Epithelial cell of prostate (primary cell): Measurements from ENCODE around the gene ISY1.
"Not testable (repeated sequence)": the region's sequence is repeated elsewhere in the genome, so short reads cannot be mapped to it uniquely, and the experiment has no call there.

Experiments used
- DNase-seq: peaks from one replicate; pipeline ENCODE4 v3.0.0-alpha.2; 2011; ENCODE audit warnings: low read depth, low spot score
- H3K27ac ChIP-seq: fragments of 450-650 bp; 2 replicates; pipeline ENCODE4 v1.5.1; 2017; ENCODE audit warnings: mild to moderate bottlenecking

ISY1 gene

DNA sequence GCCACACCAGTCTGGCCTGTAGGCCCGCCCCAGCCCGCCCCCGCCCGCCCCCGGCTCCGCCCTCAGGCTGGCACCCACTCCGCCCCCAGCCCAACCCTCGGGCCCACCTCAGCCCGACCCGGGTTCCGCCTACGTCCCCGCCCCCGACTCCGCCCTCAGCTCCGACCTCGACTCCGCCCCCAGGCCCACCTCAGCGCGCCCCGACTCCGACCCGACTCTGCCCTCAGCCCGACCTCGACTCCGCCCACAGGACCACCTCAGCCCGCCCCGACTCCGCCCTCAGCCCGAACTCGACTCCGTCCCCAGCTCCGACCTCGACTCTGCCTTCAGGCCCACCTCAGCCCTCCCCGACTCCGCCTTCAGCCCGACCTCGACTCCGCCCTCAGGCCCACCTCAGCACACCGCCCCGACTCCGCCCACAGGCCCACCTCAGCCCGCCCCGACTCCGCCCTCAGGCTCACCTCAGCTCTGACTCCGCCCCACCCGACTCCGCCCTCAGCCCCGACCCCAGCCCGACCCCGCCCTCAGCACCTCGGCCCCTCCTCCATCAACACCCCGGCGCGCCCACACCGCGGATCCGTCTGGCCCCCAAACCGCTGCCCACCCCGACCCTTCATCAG is 39.0 kb downstream of the ISY1 start, which contains the start of gene RAB43:
RAB43 (minus strand) TSS at position 13 of the 620 bp plus-strand sequence. CDS start 315 bp downstream, outside the sequence.
- DNase-seq, result peak; percentile 10
- peak within 1 kb of the TSS; percentile 89 for H3K27ac ChIP-seq

DNA sequence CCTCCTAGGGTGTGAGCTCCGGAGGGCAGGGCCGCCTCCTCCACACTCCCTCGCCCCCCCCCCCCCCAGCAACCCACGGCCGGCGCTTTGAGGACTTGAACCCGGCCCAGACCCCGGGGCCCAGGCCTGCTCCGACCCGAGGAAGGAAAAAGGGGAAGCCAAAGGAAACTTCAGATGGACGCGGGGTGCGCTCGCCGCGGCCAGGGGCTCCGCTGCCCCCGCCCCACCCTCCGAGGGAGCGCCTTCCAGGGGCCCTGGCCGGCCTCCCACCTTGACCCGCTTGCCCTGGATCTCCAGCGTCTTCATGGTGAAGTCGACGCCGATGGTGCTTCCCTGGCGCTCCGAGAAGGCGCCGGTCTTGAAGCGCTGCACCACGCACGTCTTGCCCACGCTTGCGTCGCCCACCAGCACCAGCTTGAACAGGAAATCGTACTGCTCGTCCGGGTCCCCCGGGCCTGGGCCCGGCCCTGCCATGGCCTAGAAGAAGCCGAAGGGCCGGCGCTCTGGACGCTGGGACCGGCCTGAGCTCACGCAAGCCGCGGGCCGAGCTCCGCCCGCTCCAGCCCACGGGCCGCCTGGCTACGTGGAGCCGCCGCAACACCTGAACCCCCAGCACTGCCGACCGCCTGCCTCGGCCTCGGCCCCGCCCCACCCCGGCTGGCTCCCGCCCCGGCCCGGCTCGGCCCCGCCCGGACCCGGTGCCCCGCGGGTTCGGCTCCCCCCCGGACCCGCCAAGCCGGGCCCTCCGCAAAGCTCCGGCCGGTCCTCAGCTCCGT is 39.7 kb downstream of the ISY1 start:
- H3K27ac ChIP-seq, result peak overlapping the region; percentile 89
- DNase-seq, result no peak

DNA sequence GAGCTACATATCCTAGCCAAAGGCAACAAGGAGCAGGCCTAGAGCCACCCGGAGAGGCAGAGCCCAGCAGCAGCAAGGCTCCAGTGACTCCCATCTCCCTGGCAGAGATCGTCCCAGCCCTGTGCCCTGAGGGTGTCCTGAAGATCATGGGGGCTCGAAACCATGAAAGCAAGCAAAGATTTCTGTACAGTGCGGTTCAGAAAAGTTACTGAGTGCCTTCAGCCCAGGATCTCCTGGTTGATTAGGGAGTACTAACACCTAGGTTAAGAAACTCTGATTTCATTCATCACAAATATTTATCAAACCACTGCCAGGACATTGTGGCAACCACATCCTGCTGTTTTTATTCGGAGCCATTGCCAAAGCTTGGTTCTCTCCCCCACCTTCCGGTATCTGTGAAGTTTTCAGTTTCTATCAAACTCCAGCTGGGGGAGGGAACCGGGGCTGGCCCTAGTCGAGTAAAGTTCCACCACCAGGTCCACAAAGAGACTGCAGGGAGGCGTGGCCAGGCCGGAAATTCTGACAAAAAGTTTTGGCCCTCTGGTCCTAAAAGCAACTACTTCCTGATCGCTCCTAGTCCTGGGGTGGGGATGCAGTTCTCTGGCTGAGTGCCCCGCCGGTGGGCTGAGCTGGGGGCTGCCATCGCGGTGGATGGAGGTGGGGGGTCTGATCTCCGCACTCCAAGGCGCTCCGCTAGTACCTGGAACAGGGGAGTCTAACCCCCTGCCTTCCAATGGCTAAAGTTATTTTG is 40.4 kb downstream of the ISY1 start:
- peak; percentile 78 for DNase-seq
- peak overlapping the region; percentile 89 for H3K27ac ChIP-seq

DNA sequence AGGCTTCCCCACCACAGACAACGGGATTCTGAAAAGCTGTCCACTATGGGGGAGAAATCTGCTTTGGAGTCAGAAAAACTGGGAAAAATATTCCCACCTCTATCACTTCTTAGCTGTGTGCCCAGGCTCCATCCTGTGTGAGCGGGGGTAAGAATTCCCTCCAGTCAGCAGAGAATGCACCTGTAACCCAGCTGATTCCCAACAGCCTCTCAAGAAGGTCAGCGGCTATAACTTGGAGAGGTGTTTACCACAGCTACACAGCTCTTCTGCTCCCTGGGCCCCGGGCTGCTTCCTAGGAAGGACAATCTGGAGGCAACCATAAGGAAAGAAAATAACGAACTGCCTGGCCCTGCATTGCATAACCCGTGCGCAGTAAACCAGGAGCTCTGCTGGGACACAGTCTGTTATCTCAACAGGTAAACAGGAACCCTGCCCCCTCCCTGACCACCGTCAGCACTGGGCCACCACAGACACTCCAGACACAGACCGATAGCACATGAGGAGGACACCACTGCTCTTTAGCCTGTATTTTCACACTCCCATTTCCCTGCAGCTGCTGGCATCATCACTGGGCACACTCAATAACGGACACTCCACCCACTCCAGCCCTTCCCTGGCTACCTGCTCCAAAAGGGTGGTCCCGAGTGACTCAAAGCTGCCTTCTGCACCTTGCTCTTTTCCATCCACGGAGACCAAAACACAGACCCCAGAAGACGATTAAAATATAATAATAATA is 41.3 kb downstream of the ISY1 start:
- H3K27ac ChIP-seq, result peak overlapping the region; percentile 89
- no peak for DNase-seq

DNA sequence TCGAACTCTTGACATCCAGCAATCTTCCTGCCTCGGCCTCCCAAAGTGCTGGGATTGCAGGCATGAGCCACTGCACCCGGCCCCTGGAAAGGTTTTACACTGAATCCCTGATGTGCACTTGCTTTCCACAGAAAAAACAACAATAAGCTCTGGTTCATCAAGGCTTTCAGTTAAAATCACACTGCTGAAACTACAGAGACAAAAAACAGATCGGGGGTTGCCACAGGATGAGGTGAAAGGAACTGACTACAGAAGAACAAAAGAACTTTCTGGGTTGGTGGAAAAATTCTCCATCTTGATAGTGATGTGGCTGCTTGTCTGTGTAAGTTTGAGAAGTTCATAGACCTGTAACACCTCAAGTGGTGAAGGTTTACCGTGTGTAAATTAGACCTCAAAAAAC is 42.1 kb downstream of the ISY1 start:
- H3K27ac ChIP-seq, result no peak overlapping the region
- DNase-seq, result no peak

DNA sequence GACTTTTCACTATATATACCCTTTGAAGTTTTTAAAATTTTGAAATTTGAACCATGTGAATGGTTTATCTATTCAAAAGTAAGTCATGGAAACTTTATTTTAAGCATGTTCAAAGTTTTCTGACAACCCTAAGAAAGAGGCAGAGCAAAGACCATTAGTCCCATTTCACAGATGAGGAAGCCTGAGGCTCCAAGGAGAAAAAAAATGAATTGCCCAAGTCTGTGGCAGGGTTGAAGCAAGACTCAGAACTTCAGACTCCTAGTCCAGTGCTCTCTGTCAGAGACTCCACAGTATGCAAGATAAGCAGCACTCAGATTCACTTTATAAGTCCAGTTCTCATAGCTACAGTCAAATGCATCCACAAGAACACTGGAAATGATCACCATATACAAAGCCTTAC is 43.7 kb downstream of the ISY1 start:
- DNase-seq, result no peak
- no peak overlapping the region for H3K27ac ChIP-seq

DNA sequence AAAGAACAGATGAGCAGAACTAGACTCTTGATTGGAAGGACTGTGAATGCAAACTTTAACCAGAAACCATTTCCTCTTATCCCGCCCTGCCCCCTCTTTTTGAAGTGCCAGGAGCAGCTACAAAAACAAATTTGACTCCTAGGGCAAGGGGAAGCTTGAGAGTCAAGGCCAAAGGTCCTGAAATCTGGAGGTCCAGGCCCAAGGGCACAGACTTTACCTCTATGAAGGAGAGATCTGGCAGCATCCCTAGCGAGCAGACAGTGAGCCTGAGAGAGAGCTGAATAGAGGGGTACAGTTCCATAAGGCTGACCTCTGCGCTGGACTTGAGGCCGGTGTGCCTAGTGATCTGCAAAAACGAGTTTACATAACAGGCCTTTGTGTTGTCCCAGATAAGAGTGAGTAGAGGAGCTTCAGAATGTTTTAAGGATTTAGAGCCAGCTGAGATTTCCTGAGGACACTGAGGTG is 44.3 kb downstream of the ISY1 start:
- DNase-seq, result no peak
- peak overlapping the region; percentile 36 for H3K27ac ChIP-seq

DNA sequence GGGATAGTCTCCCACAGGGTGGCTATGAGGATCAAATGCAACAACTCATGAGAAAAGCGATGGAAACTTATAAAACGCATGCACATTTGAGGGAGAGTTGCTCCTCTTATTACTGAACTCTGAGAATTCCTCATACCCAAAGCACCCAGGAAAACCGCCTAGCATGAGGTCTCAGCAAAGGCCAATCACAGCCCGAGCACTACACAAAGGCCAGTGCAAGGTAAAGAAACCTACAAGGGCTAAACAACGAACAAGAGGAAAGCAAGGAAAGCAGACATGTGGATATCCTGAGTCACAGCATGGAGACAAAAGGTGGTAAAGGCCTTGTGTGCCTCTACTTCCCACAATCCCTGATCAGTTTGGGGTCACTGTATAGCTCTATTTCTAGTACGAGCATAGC is 46.4 kb downstream of the ISY1 start:
- no peak overlapping the region for H3K27ac ChIP-seq
- no peak for DNase-seq

DNA sequence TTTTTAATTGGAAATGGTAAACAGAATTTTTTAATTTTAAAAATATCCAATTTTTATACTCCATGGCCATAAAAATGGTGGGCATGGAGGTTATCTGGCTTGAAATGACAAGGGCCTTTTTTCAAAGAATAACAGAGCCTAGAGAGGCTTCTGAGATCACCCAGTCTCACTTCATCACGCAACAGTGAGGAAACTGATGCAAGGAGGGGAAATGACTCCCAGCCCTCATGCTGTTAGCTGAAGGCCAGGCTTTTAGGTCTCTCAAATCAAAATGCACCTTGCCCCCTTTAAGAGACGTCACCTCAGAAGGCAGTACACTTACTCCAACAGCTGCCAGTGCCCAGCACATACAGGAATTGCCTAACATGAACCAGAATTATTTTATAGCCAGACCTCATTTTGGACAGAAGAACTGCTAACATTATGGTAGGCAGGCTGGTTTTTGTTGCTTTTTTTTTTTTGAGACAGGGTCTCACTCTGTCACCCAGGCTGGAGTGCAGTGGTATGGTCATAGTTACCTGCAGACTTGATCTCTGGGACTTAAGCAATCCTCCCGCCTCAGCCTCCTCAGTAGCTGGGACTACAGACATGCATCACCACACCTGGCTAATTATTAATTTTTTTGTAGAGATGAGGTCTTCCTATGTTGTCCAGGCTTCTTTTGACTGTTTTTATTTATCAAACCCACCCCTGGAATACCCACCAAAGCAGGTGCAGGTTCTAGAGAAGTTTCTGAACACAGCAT is 48.4 kb downstream of the ISY1 start:
- peak overlapping the region; percentile 50 for H3K27ac ChIP-seq
- no peak for DNase-seq

DNA sequence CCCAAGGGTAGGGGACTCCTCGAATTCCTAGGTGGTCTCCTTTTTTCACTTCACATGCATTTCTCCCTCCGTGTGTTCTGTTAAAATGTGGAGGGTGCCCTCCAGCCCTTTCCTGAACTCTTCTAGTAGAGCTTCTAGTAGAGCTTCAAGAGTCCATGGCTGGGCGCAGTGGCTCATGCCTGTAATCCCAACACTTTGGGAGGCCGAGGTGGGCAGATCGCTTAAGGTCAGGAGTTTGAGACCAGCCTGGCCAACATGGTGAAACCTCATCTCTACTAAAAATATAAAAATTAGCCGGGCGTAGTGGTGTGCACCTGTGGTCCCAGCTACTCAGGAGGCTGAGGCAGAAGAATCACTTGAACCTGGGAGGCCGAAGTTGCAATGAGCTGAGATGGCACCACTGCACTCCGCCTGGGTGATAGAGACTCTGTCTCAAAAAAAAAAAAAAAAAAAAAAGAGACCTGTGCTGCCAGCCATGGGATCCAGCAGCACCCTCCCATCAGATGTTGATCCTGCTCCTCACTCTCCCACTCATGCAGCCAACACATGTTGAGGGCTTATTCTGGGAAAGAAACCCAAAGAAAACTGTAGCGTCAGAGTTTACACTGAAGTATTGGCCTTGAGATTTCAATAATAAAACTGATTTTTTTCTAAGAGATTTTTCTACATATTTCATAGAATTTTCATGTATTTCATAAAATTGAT is 49.6 kb downstream of the ISY1 start:
- H3K27ac ChIP-seq, DNase-seq: not testable (repeated sequence)

DNA sequence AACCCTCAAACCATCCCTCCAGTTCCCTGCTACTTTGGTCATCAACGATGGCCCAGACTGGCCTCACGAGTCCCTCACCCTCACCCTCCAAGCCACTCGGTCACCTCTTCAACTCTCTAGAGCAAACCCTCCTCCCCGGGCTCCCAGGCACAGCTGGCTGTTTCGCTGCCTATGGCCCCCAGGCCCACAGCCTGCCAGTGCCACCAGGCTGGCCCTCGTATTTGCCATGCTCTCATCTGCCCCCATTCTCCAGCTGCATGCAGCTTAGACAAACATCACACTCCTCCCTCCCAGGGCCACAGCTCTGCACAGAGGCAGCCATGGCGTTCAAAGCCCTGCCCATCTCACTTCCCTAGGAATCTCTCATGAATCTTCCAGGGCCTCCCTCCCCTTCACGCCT is 53.1 kb downstream of the ISY1 start:
- H3K27ac ChIP-seq, result no peak overlapping the region
- DNase-seq, result no peak

DNA sequence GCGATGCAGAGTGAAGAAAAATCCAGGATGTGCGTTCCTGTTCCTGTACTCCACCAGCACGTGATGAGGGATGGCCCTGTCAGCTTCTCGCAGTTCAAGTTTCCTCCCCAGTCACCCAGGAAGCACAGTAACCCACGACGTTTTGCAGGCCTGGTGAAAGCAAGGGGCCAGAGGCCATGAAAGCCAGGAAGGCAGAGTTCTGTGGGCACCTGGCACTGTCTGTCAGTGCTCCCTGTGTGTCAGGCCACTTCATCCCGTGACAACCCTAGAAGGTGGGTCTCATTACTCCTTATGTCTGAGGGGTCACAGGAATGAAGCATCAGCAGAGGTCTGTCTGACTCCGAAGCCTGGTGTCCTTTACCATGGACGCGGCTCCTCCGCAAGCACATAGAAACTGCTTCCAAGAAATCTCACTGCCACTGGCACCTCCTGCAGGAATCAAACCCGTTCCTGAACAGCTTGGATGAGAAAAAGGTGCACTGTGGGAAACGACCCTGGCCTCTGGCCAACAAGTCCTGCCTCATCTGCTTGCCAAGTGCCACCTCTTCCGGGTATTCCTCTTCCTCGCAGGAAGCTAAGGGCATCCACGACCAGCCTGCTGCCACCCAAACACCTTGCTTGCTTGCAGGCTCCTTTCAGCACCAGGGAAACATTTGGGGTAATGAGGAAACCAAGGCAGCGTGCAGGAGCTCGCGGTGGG is 53.8 kb downstream of the ISY1 start:
- no peak for DNase-seq
- H3K27ac ChIP-seq, result no peak overlapping the region

DNA sequence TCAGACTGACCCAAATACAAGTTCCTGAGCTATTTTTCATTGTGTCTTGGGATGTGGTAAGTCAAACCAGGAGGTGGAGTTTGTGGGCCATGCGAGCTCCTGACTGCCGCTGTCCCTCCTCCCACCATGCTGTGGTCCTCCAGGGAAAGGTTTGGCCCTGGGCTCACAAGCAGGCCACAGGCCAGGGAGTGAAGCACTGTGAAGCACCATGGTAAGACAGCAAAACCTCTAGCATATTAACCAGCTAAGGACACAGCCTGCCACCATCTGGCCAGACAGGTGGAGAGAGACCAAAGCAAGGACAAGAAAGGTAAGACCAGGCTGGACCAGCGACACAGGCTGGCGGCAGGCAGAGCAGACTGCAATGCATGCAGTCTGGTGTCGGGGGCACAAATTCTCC is 54.5 kb downstream of the ISY1 start:
- H3K27ac ChIP-seq, result no peak overlapping the region
- no peak for DNase-seq

DNA sequence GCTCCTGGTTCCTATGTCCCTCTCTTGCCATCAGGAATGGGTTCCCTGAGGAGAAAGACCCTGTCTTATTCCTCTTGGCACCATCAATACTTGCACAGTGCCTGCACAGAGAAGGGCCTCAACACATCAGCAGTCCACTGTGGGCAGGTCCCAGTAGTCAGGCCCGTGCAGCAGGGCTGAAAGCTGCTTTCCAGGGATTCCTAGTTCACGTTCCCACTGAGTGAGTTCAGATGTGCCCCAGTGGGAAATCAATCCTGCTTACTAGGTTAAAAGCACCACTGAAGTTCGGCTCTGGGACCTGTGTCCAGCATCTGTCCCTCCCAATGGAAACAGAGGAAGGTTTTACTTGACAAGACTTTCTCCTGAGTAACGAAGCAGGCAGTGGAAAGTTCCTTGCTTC is 55.0 kb downstream of the ISY1 start:
- no peak for DNase-seq
- H3K27ac ChIP-seq, result no peak overlapping the region

DNA sequence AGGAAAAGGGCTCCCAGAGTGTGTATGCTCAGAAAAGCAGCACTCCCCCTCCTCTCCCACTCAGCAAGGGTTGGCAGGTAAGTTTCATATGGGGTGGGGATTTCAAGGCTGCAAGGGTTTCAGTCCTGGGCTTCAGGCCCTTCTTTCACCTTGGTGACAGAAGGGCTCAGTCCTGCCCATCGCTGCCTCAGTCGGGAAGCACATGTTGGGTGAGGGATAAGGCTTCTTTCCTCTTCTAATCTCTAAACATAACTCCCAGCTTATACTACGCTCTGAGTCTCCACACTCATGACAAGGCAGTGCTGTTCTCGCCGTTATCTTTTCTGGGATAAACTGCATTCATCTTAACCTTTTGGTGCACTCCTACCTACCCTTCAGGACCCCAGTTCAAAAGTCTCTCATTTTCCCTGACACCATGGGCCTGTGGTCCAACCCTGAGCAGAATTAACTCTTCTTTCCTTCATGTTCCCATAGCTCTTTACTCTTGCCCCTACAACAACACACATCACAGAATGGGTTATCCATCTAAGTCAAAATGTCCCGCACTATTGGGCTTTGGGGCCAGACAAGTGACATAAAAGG is 56.3 kb downstream of the ISY1 start:
- DNase-seq, result no peak
- H3K27ac ChIP-seq, result no peak overlapping the region

DNA sequence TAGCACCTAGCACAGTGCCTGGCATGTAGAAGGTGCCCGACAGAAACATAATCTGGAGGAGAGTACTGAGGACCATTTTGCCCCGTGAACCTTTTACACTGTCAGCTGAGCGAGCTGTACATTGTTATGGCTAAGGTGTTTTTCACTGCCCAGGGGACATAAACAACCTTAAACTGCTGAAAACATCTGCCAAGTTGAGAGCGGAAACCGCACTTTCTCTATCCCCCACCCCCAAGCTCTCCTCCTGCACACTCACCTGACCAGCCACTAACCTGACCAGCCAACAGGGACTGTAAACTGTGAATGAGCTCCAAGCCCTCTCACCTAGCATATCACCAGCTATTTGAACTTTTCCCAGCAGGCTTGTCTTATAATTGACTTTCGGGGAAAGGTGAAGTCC is 56.8 kb downstream of the ISY1 start:
- H3K27ac ChIP-seq, result no peak overlapping the region
- no peak for DNase-seq

DNA sequence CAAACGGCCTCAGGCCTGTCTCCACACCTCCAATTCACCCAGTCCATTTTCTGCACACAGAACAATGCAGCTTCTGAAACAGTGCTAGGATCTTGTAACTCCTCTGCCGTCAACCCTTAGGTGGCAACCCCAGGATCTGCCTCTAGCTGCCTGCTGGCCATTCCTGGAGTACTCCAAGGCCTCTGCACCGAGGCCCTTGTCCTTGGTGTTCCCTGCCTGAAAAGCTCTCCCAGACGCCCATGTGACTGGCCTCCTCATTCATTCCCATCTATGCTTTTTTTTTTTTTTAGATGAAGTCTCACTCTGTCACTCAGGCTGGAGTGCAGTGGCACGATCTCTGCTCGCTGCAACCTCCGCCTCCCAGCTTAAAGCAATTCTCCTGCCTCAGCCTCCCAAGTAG is 57.6 kb downstream of the ISY1 start:
- H3K27ac ChIP-seq, result no peak overlapping the region
- DNase-seq, result no peak
